HepG2 (cell line): ENCODE data around the gene MNX1. TPM values are rescaled to one million over a fixed set of nuclear protein-coding genes. Genes with fewer than 3 reads are reported as not detected.

Source experiments
- ATAC-seq: fragments of 200-7000 bp; cut with Tn5 transposase; 3 replicates; pipeline ENCODE4 v1.9.1; 2020; ENCODE audit warnings: mild to moderate bottlenecking, moderate library complexity
- BruUV-seq: library from RNA; stranded (reverse); fragments of 400-500 nt; replicated peaks from 2 replicates; lab custom pipeline; 2021; lab: Mats Ljungman, UMichigan
- CTCF ChIA-PET: fragments of 300-600 bp; formaldehyde crosslinking; extraction: SDS; loops from one replicate; lab custom pipeline; 2021; ENCODE audit warnings: low total read pairs, inconsistent platforms, low intra/inter-chr PET ratio; lab: Yijun Ruan, JAX
- POLR2A ChIA-PET: fragments of 350-600 bp; sonication (Branson Sonifier 250); formaldehyde crosslinking; loops from one replicate; lab custom pipeline; 2020; ENCODE audit warnings: antibody characterized with exemption, inconsistent platforms; lab: Yijun Ruan, JAX
- DNase-seq: peaks from one replicate; pipeline ENCODE4 v3.0.0-alpha.2; 2015; ENCODE audit warnings: low spot score
- FAIRE-seq: peaks from 3 replicates; lab custom pipeline; 2011; peaks lifted over from hg19 to GRCh38; lab: Jason Lieb, UNC
- H2AFZ ChIP-seq: one replicate; pipeline ENCODE4 v1.6.1; 2011; ENCODE audit warnings: low read length, inconsistent platforms
- H3K27ac ChIP-seq: fragments of 300-600 bp; 3 replicates; pipeline ENCODE4 v1.8.0; 2011; ENCODE audit warnings: mixed run types, mild to moderate bottlenecking, mixed read lengths, low read length, inconsistent platforms; ENCODE audit not compliant: insufficient read depth; ENCODE audit errors: extremely low read length
- H3K27me3 ChIP-seq, 2 experiments: fragments of 200-600 bp in 1 of 2; 2 replicates in 1 of 2; 3 replicates in 1 of 2; pipeline versions ENCODE4 v1.6.0 to v1.8.0; 2011; ENCODE audit warnings: low read length in 2 of 2, mild to moderate bottlenecking in 2 of 2, moderate library complexity in 2 of 2, inconsistent platforms in 1 of 2; ENCODE audit not compliant: insufficient read depth in 2 of 2, control insufficient read depth in 1 of 2
- H3K36me3 ChIP-seq, 2 experiments: fragments of 200-600 bp in 1 of 2; replicated peaks in 1 of 2; 2 replicates in 1 of 2; 3 replicates in 1 of 2; pipeline versions ENCODE4 v1.5.1 to v1.8.0; 2011; ENCODE audit warnings: low read length in 2 of 2, inconsistent platforms in 1 of 2; ENCODE audit not compliant: insufficient read depth in 2 of 2, control insufficient read depth in 1 of 2
- H3K4me1 ChIP-seq: 2 replicates; pipeline ENCODE4 v1.5.1; 2012; ENCODE audit warnings: low read length, inconsistent platforms; ENCODE audit not compliant: insufficient read depth
- H3K4me2 ChIP-seq: 2 replicates; pipeline ENCODE4 v1.6.0; 2011; ENCODE audit warnings: low read depth, low read length, inconsistent platforms
- H3K4me3 ChIP-seq, 3 experiments: fragments of 200-600 bp in 1 of 3; sonication (generic), shearing (Covaris generic) in 1 of 3; replicated peaks in 1 of 3; 2 replicates each; pipeline ENCODE4 v1.5.1; 2011 to 2016; ENCODE audit warnings: low read length in 3 of 3, inconsistent platforms in 2 of 3, low read depth in 2 of 3, mild to moderate bottlenecking in 2 of 3, control low read depth in 1 of 3, mixed read lengths in 1 of 3; ENCODE audit not compliant: insufficient read depth in 1 of 3
- H3K79me2 ChIP-seq: one replicate; pipeline ENCODE4 v1.6.1; 2011; ENCODE audit warnings: low read length, inconsistent platforms; ENCODE audit not compliant: insufficient read depth
- H3K9ac ChIP-seq: 2 replicates; pipeline ENCODE4 v1.6.0; 2011; ENCODE audit warnings: mild to moderate bottlenecking, low read depth, low read length, inconsistent platforms; ENCODE audit not compliant: insufficient read depth
- H3K9me3 ChIP-seq: 2 replicates; pipeline ENCODE4 v1.5.1; 2012; ENCODE audit warnings: mild to moderate bottlenecking, low read length
- H4K20me1 ChIP-seq: 2 replicates; pipeline ENCODE4 v1.6.0; 2011; ENCODE audit warnings: inconsistent platforms, mild to moderate bottlenecking, low read length, moderate library complexity; ENCODE audit not compliant: insufficient read depth
- AGO2 ChIP-seq: fragments of 200-400 bp; formaldehyde crosslinking; optimal IDR thresholded peaks from 2 replicates; pipeline ENCODE3; 2017; ENCODE audit warnings: mild to moderate bottlenecking, low read depth, low read length, moderate library complexity
- NBN ChIP-seq: fragments of 450-650 bp; conservative IDR thresholded peaks from 2 replicates; pipeline ENCODE4 v1.6.1; 2017
- SP2 ChIP-seq: sonication (generic); formaldehyde crosslinking; IDR thresholded peaks from 2 replicates; pipeline ENCODE4 v1.5.1; 2020; ENCODE audit warnings: mild to moderate bottlenecking, missing genetic modification reagents
- ZBTB33 ChIP-seq: sonication (generic); formaldehyde crosslinking; IDR thresholded peaks from 2 replicates; pipeline ENCODE4 v1.4.0; 2020; ENCODE audit warnings: missing genetic modification reagents
- ZBTB38 ChIP-seq: sonication (generic); formaldehyde crosslinking; IDR thresholded peaks from 2 replicates; pipeline ENCODE4 v1.5.1; 2020; ENCODE audit warnings: mild to moderate bottlenecking, missing genetic modification reagents
- ZFP37 ChIP-seq: sonication (generic); formaldehyde crosslinking; IDR thresholded peaks from 2 replicates; pipeline ENCODE4 v1.4.0; 2020; ENCODE audit warnings: missing genetic modification reagents, borderline replicate concordance
- ZNF597 ChIP-seq: sonication (generic); formaldehyde crosslinking; IDR thresholded peaks from 2 replicates; pipeline ENCODE4 v1.5.0; 2020; ENCODE audit warnings: missing genetic modification reagents
- WGBS: methylation state at CpG from one replicate; pipeline ENCODE4 v1.1.6; 2017; ENCODE audit warnings: low lambda C conversion rate; 5-methylcytosine and 5-hydroxymethylcytosine counted together
- in situ Hi-C: cut with HindIII; loops from 2 replicates; pipeline ENCODE4 v1.10.0; 2017; ENCODE audit warnings: low pct_unique_long_range_greater_than_20kb; ENCODE audit not compliant: extremely low pct_ligation_motif_present
- intact Hi-C: fragments of 100-400 bp; cut with micrococcal nuclease; formaldehyde crosslinking; loops from one replicate; pipeline ENCODE4 v1.10.0; 2022; ENCODE audit not compliant: unreplicated experiment
- polyA plus RNA-seq, 8 experiments: library from polyadenylated mRNA; depleted of rRNA in 3 of 8; stranded (reverse) in 7 of 8; unstranded in 1 of 8; fragments of >200 nt; fragmentation: Illumina TruSeq in 4 of 8; extraction: Trizol in 4 of 8; gene quantifications; 2 replicates each; pipeline versions ENCODE4 v1.2.1 to v1.2.3, GENCODE V29; 2011 to 2016; ENCODE audit warnings: low read depth in 4 of 8, missing spikeins in 1 of 8, mixed read lengths in 1 of 8; ENCODE audit not compliant: insufficient read depth in 1 of 8
- total RNA-seq, 5 experiments: library from RNA; depleted of rRNA; stranded (reverse); fragments of >200 nt; fragmentation: Illumina TruSeq; extraction: Trizol; gene quantifications; 2 replicates each; pipeline ENCODE4 v1.2.3, GENCODE V29; 2016; ENCODE audit warnings: low read depth in 1 of 5
- TF ChIP-seq, protein P1 (sequence below): sonication (generic); formaldehyde crosslinking; IDR thresholded peaks from 2 replicates; pipeline ENCODE4 v1.5.0; 2020; ENCODE audit warnings: mild to moderate bottlenecking, missing genetic modification reagents, borderline replicate concordance
- TF ChIP-seq, protein P2 (sequence below): IDR thresholded peaks from 2 replicates; pipeline ENCODE4 v1.6.1; 2016; ENCODE audit warnings: low read depth, control low read depth

MNX1 gene
- total and polyA plus RNA-seq, 2 of the 13 experiments (the other 11 are each of a cell fraction or from before 2014, with no cell fraction given) = 0.94 to 6.1 TPM

DNA sequence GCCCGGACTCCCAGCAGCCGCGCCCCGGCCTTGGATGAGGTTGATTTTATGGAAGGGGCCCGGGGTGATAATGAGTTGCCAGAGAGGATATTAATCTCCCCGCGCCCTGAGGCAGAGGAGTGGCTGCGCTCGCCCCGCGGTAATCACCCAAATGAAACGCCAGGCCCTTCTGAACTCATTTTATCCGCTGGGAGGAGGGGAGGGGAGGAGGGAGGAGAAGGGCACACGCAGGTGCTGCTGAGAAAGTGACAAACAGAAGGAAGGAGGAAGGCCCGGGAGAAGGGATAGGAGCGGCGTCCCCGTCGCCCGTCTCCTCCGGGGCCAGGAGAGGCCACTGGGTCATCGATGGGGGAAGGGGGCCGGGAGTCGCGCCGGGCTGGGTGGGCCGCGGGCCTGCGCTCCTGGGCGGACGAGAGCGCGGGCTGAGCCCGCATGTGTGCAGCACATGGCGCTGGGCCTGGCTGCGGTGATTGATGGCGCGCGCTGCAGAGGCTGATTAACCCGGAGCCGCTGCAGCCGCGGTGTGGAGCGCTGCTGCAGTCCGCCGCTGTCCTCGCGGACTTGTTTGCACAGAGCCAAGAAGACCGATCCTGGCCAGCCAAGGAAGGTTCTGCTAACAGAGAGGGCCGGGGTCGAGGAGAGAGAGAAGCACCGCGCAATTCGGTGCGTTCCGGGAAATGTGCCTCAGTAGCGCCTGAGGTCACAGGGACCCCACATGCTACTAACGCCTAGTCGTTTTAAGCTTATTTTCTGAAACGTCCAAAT lies 6.5 kb downstream of the MNX1 start:
- CTCF ChIA-PET = no interaction called here

More for the DNA sequence above, 6.5 kb downstream of the MNX1 start:
- Histone ChIP-seq H3K27me3 (peaks cover 0 to 24% of the 10 kb centered on the region in 2 experiments; a peak in 4 of 5 replicates), H2AFZ (no peak overlapping the region), H3K27ac (no peak overlapping the region), H3K9ac (no peak overlapping the region), H3K36me3 (peaks cover 0 to 6% of the 10 kb centered on the region in 2 experiments; a peak in 1 of 5 replicates), H3K9me3 (no peaks in the 10 kb centered on the region), H3K4me3 (no peak overlapping the region)
- DNase-seq (no peak), FAIRE-seq (no peak)
- 73% methylated on average over 51 of the region's 60 CpGs for WGBS
- no TSS peak for BruUV-seq
- intact Hi-C loops = no loop called here
- POLR2A ChIA-PET = no interaction called here
- TF ChIP-seq, protein P1, sequence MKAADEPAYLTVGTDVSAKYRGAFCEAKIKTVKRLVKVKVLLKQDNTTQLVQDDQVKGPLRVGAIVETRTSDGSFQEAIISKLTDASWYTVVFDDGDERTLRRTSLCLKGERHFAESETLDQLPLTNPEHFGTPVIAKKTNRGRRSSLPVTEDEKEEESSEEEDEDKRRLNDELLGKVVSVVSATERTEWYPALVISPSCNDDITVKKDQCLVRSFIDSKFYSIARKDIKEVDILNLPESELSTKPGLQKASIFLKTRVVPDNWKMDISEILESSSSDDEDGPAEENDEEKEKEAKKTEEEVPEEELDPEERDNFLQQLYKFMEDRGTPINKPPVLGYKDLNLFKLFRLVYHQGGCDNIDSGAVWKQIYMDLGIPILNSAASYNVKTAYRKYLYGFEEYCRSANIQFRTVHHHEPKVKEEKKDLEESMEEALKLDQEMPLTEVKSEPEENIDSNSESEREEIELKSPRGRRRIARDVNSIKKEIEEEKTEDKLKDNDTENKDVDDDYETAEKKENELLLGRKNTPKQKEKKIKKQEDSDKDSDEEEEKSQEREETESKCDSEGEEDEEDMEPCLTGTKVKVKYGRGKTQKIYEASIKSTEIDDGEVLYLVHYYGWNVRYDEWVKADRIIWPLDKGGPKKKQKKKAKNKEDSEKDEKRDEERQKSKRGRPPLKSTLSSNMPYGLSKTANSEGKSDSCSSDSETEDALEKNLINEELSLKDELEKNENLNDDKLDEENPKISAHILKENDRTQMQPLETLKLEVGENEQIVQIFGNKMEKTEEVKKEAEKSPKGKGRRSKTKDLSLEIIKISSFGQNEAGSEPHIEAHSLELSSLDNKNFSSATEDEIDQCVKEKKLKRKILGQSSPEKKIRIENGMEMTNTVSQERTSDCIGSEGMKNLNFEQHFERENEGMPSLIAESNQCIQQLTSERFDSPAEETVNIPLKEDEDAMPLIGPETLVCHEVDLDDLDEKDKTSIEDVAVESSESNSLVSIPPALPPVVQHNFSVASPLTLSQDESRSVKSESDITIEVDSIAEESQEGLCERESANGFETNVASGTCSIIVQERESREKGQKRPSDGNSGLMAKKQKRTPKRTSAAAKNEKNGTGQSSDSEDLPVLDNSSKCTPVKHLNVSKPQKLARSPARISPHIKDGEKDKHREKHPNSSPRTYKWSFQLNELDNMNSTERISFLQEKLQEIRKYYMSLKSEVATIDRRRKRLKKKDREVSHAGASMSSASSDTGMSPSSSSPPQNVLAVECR = no peak
- TF ChIP-seq, protein P2, sequence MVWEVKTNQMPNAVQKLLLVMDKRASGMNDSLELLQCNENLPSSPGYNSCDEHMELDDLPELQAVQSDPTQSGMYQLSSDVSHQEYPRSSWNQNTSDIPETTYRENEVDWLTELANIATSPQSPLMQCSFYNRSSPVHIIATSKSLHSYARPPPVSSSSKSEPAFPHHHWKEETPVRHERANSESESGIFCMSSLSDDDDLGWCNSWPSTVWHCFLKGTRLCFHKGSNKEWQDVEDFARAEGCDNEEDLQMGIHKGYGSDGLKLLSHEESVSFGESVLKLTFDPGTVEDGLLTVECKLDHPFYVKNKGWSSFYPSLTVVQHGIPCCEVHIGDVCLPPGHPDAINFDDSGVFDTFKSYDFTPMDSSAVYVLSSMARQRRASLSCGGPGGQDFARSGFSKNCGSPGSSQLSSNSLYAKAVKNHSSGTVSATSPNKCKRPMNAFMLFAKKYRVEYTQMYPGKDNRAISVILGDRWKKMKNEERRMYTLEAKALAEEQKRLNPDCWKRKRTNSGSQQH (CRISPR knock-in tag) = no peak
- no peak for TF ChIP-seq NBN
- TF ChIP-seq AGO2 = peak; percentile 39
- TF ChIP-seq ZBTB33 (CRISPR knock-in tag) = peak; percentile 82
- TF ChIP-seq ZNF597 = no peak
- TF ChIP-seq ZBTB38 (CRISPR knock-in tag) = peak; percentile 55; the same call in 1 of the 2 replicates
- no peak for TF ChIP-seq ZFP37 (CRISPR knock-in tag)
- TF ChIP-seq SP2 (CRISPR knock-in tag) = no peak
- TF ChIP-seq, all 625 proteins: peak for 3
- H3K4me2 ChIP-seq = no peak overlapping the region
- in situ Hi-C loops = no loop called here
- H3K4me1 ChIP-seq = peaks cover 34% of the 10 kb centered on the region
- peaks cover 10% of the 10 kb centered on the region for H3K79me2 ChIP-seq
- peaks cover 6% of the 10 kb centered on the region for H4K20me1 ChIP-seq
- ATAC-seq = no peak
